Caco-2 (cell line): ENCODE results near the gene NFIX. TPM values are rescaled to one million over a fixed set of nuclear protein-coding genes. Genes with fewer than 3 reads are reported as not detected.

Source experiments
- BruUV-seq: library from RNA; stranded (reverse); fragments of 400-500 nt; replicated peaks from 2 replicates; lab custom pipeline; 2021; lab: Mats Ljungman, UMichigan
- CTCF ChIA-PET: fragments of 300-600 bp; sonication (Branson Sonifier 250); formaldehyde crosslinking; loops from one replicate; lab custom pipeline; 2022; ENCODE audit warnings: antibody characterized with exemption; lab: Charles Lee
- POLR2A ChIA-PET: fragments of 300-600 bp; sonication (Branson Sonifier 250); formaldehyde crosslinking; loops from one replicate; lab custom pipeline; 2022; ENCODE audit warnings: antibody characterized with exemption; lab: Charles Lee
- DNase-seq, 2 experiments: peaks; one replicate each; pipeline versions ENCODE4 v3.0.0 to v3.0.0-alpha.2; 2020 to 2022
- H3K27me3 ChIP-seq: replicated peaks from 2 replicates; pipeline ENCODE4 v1.6.0; 2011; ENCODE audit warnings: low read length; ENCODE audit not compliant: control insufficient read depth, insufficient read depth
- H3K36me3 ChIP-seq: 2 replicates; pipeline ENCODE4 v1.5.1; 2011; ENCODE audit warnings: low read length; ENCODE audit not compliant: control insufficient read depth, insufficient read depth
- H3K4me1 ChIP-seq: fragments of 250-450 bp; sonication (Bioruptor Pico); 2 replicates; pipeline ENCODE4 v1.5.1; 2020; ENCODE audit warnings: mild to moderate bottlenecking
- H3K4me3 ChIP-seq: 2 replicates; pipeline ENCODE4 v1.5.1; 2011; ENCODE audit warnings: low read depth, mild to moderate bottlenecking, control low read depth, low read length
- H3K9me3 ChIP-seq: fragments of 250-450 bp; sonication (Bioruptor Pico); 2 replicates; pipeline ENCODE4 v1.5.1; 2020; ENCODE audit warnings: mild to moderate bottlenecking, moderate library complexity
- H3K27ac Mint-ChIP-seq: one replicate; pipeline ENCODE4 v1.8.0; 2022; ENCODE audit warnings: mixed read lengths; ENCODE audit not compliant: unreplicated experiment
- H3K27me3 Mint-ChIP-seq: one replicate; pipeline ENCODE4 v1.8.0; 2022; ENCODE audit warnings: mixed read lengths; ENCODE audit not compliant: insufficient read depth, unreplicated experiment
- H3K36me3 Mint-ChIP-seq: one replicate; pipeline ENCODE4 v1.8.0; 2022; ENCODE audit warnings: mild to moderate bottlenecking, mixed read lengths; ENCODE audit not compliant: insufficient read depth, unreplicated experiment
- H3K4me1 Mint-ChIP-seq: one replicate; pipeline ENCODE4 v1.8.0; 2022; ENCODE audit warnings: low read depth, mixed read lengths; ENCODE audit not compliant: unreplicated experiment
- H3K4me3 Mint-ChIP-seq: one replicate; pipeline ENCODE4 v1.8.0; 2022; ENCODE audit warnings: mild to moderate bottlenecking, moderate library complexity, mixed read lengths; ENCODE audit not compliant: unreplicated experiment
- H3K9me3 Mint-ChIP-seq: one replicate; pipeline ENCODE4 v1.8.0; 2022; ENCODE audit warnings: mixed read lengths; ENCODE audit not compliant: unreplicated experiment
- CTCF ChIP-seq, 2 experiments: fragments of 200-600 bp in 1 of 2; IDR thresholded peaks; 1 replicate in 1 of 2; 2 replicates in 1 of 2; pipeline versions ENCODE4 v1.5.1 to v1.8.0; 2011 to 2022; ENCODE audit warnings: antibody characterized with exemption in 1 of 2, control low read depth in 1 of 2, inconsistent platforms in 1 of 2, low read depth in 1 of 2, low read length in 1 of 2, mild to moderate bottlenecking in 1 of 2, moderate library complexity in 1 of 2; ENCODE audit not compliant: insufficient read depth in 1 of 2, severe bottlenecking in 1 of 2, unreplicated experiment in 1 of 2
- intact Hi-C: fragments of 100-400 bp; cut with micrococcal nuclease; formaldehyde crosslinking; loops from one replicate; pipeline ENCODE4 v1.10.0; 2022; ENCODE audit not compliant: unreplicated experiment
- total RNA-seq: library from RNA; stranded (reverse); gene quantifications from 2 replicates; pipeline ENCODE4 v1.2.3, GENCODE V29; 2022

The NFIX gene
- total RNA-seq, 1 experiment from 2014 or later = 0.82 TPM

- Histone ChIP-seq H3K4me1 (peaks cover 19% of the 10 kb centered on the region), H3K9me3 (no peaks in the 10 kb centered on the region), H3K36me3 (no peaks in the 10 kb centered on the region), H3K27me3 (no peaks in the 10 kb centered on the region; the same call in none of the 2 replicates), H3K4me3 (no peak overlapping the region)
- CTCF ChIA-PET = interaction anchor here (1.5 to 1.6 kb wide), 2 partner anchors 24 to 59 kb away, joined by 9 to 10 read pairs; no protein-coding TSS in a partner anchor
- peaks cover 24% of the 10 kb centered on the region for H3K4me1 Mint-ChIP-seq
- H3K27me3 Mint-ChIP-seq = peaks cover 9% of the 10 kb centered on the region
- intact Hi-C loops = loop anchor here (2.0 kb wide), 1 partner anchor 60 kb away; no protein-coding TSS in a partner anchor
- no peak for DNase-seq
- no peaks in the 10 kb centered on the region for H3K9me3 Mint-ChIP-seq
- no peak for TF ChIP-seq CTCF (IDR thresholded peaks at IDR 0.05; ENCODE audit: insufficient read depth in 1 of 2, low read depth in 1 of 2, low read length in 1 of 2, severe bottlenecking in 1 of 2, unreplicated experiment in 1 of 2)
- no peaks in the 10 kb centered on the region for H3K36me3 Mint-ChIP-seq
- BruUV-seq = no TSS peak
- POLR2A ChIA-PET = no interaction called here
- peak overlapping the region; percentile 63 for H3K27ac Mint-ChIP-seq
- H3K4me3 Mint-ChIP-seq = no peak overlapping the region
Observed at GRCh38 chr19:13037161-13037560, 41.9 kb downstream of the NFIX start.

GRCh38 chr19:13037731-13038130 is 42.5 kb downstream of the NFIX start:
- Mint-ChIP-seq H3K36me3 (no peaks in the 10 kb centered on the region), H3K4me1 (peaks cover 18% of the 10 kb centered on the region), H3K4me3 (no peak overlapping the region), H3K27ac (peak overlapping the region; percentile 63), H3K9me3 (no peaks in the 10 kb centered on the region), H3K27me3 (peaks cover 10% of the 10 kb centered on the region)
- ChIA-PET CTCF (no interaction called here), POLR2A (no interaction called here)
- H3K4me3 ChIP-seq = no peak overlapping the region
- H3K36me3 ChIP-seq = no peaks in the 10 kb centered on the region
- peaks cover 19% of the 10 kb centered on the region for H3K4me1 ChIP-seq
- H3K27me3 ChIP-seq = no peaks in the 10 kb centered on the region; the same call in none of the 2 replicates
- no peaks in the 10 kb centered on the region for H3K9me3 ChIP-seq
- no TSS peak for BruUV-seq
- TF ChIP-seq CTCF (IDR thresholded peaks at IDR 0.05; ENCODE audit: insufficient read depth in 1 of 2, low read depth in 1 of 2, low read length in 1 of 2, severe bottlenecking in 1 of 2, unreplicated experiment in 1 of 2) = no peak
- intact Hi-C loops = loop anchor here (2.0 kb wide), 1 partner anchor 61 kb away; no protein-coding TSS in a partner anchor
- no peak for DNase-seq

GRCh38 chr19:13038306-13039210 is 43.3 kb downstream of the NFIX start:
- Mint-ChIP-seq H3K36me3 (no peaks in the 10 kb centered on the region), H3K4me3 (no peak overlapping the region), H3K27ac (no peak overlapping the region), H3K9me3 (no peaks in the 10 kb centered on the region), H3K4me1 (peaks cover 18% of the 10 kb centered on the region), H3K27me3 (peaks cover 13% of the 10 kb centered on the region)
- BruUV-seq = no TSS peak
- POLR2A ChIA-PET = no interaction called here
- no peak for TF ChIP-seq CTCF (IDR thresholded peaks at IDR 0.05; ENCODE audit: insufficient read depth in 1 of 2, low read depth in 1 of 2, low read length in 1 of 2, severe bottlenecking in 1 of 2, unreplicated experiment in 1 of 2)
- Histone ChIP-seq H3K27me3 (no peaks in the 10 kb centered on the region; the same call in none of the 2 replicates), H3K36me3 (no peaks in the 10 kb centered on the region), H3K9me3 (no peaks in the 10 kb centered on the region), H3K4me3 (no peak overlapping the region), H3K4me1 (peaks cover 19% of the 10 kb centered on the region)
- intact Hi-C loops = no loop called here
- no peak for DNase-seq
- CTCF ChIA-PET = no interaction called here
